Muscle layer of duodenum (tissue), 2 donors: Measurements from ENCODE around the gene TPT1.
A peak's percentile ranks its signal among the peaks of the same experiment; 100 is the strongest.
"Not testable (repeated sequence)": the region's sequence is repeated elsewhere in the genome, so short reads cannot be mapped to it uniquely, and the experiment has no call there.

Experiments used
- H3K27ac ChIP-seq: one replicate; pipeline ENCODE4 v1.7.0; 2013; ENCODE audit warnings: mild to moderate bottlenecking, low read length
- H3K27me3 ChIP-seq: one replicate; pipeline ENCODE4 v1.7.0; 2013; ENCODE audit warnings: low read depth, mild to moderate bottlenecking, control low read depth, low read length
- H3K36me3 ChIP-seq, 2 donors: one replicate each; pipeline ENCODE4 v1.7.0; 2013; ENCODE audit warnings: low read length in 2 of 2, control low read depth in 1 of 2, mild to moderate bottlenecking in 1 of 2; ENCODE audit not compliant: insufficient read depth in 2 of 2, control insufficient read depth in 1 of 2
- H3K4me1 ChIP-seq, 2 donors: one replicate each; pipeline ENCODE4 v1.7.0; 2013; ENCODE audit warnings: low read length in 2 of 2, mild to moderate bottlenecking in 2 of 2, control low read depth in 1 of 2, moderate library complexity in 1 of 2; ENCODE audit not compliant: insufficient read depth in 2 of 2, control insufficient read depth in 1 of 2
- H3K4me3 ChIP-seq, 2 donors: one replicate each; pipeline ENCODE4 v1.7.0; 2013; ENCODE audit warnings: low read length in 2 of 2, low read depth in 1 of 2, mild to moderate bottlenecking in 1 of 2
- H3K9me3 ChIP-seq, 2 donors: one replicate each; pipeline ENCODE4 v1.7.0; 2013; ENCODE audit warnings: low read length in 2 of 2, control low read depth in 1 of 2, mild to moderate bottlenecking in 1 of 2; ENCODE audit not compliant: control insufficient read depth in 1 of 2
- donor health status: healthy.

Gene TPT1

DNA sequence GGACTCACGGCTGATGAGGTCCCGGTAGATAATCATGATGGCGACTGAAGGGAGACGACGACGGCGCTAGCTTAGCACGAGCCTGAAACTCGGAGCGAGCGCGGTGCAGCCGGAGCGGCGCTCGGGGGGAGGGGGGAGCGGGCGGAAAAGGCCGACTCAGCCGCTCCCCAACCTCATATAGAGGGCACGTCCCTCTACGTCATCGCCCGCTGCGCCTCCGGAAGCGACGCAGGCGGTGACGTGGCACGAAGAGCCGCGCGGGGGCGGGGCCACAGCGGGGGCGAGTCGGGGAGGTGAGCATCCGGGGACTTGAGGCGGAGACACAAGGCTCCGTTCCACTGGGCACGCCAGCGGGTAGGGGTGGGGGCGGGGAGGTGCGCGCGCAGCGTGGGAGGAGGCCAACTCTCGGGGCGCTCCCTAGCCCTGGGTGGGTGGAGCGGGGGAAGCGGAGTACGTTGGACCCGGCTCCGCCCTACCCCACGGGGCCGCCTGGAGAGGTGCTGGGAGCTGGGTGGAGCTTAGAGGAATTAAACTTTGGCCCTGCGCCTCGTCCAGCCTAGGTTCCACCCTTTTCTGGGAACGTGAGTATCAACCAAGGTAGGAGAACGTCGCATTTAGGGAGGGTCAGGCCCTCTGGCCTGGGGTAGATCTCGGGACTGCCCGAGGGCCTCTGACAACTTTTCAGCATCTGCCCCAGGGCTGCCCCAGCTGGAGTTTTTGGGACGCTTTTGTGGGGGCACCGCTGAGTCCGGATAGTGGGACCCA lies at the start of gene TPT1:
TPT1 (minus strand) TSS at position 150 of the 765 bp plus-strand sequence; CDS start at position 36, 114 bp downstream.
- peak within 1 kb of the TSS; percentile 93 for H3K27ac ChIP-seq
- H3K36me3 ChIP-seq, result peaks cover 39 to 45% of the 10 kb centered on the region in 2 donors
- H3K9me3 ChIP-seq, result no peaks in the 10 kb centered on the region
- peak within 1 kb of the TSS; percentile 84 to 96 for H3K4me3 ChIP-seq
- peaks cover 22 to 46% of the 10 kb centered on the region in 2 donors for H3K4me1 ChIP-seq
- H3K27me3 ChIP-seq, result no peaks in the 10 kb centered on the region

DNA sequence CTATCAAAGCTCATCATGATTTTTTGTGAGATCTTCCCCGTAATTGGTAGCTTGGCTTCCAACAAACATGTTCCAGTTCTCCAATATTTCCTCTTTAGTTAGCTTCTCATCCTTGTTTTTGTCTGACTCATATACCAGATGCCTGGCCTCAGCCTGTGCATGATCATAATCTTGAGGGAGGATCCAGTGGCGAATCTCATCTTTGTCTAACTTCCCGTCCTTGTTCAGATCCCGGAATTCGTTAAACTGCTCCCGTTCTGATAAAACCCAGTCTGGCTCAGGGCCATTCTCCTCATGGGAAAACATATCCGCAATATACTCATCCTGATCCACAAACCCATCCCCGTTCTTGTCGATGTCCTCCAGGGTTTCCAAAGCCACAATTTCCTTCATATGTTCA lies 49.4 kb upstream of the TPT1 start:
- H3K36me3 ChIP-seq, H3K27me3 ChIP-seq, H3K27ac ChIP-seq, H3K4me3 ChIP-seq, H3K9me3 ChIP-seq, H3K4me1 ChIP-seq: not testable (repeated sequence)

DNA sequence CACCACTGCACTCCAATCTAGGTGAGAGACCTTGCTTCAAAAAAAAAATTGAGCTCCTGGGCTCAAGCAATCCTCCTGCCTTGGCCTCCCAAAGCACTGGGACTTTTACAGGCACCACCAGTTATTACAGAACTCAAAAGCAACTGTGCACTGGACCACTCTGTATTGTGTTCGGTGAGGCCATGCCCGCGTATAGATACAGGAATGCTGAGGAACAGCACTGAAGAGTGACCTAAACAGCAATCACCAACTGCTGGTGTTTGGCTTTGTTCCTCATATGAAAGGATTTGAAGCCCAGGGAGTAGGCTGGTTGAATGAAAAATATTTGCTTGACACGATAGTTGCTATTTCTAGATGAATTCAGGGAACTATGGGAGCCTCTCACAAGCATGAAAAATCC lies 47.7 kb upstream of the TPT1 start:
- Histone ChIP-seq H3K27me3 (no peaks in the 10 kb centered on the region), H3K4me1 (no peaks in the 10 kb centered on the region), H3K4me3 (no peak overlapping the region), H3K36me3 (peaks cover 9 to 10% of the 10 kb centered on the region in 2 donors), H3K9me3 (no peaks in the 10 kb centered on the region), H3K27ac (no peak overlapping the region)

DNA sequence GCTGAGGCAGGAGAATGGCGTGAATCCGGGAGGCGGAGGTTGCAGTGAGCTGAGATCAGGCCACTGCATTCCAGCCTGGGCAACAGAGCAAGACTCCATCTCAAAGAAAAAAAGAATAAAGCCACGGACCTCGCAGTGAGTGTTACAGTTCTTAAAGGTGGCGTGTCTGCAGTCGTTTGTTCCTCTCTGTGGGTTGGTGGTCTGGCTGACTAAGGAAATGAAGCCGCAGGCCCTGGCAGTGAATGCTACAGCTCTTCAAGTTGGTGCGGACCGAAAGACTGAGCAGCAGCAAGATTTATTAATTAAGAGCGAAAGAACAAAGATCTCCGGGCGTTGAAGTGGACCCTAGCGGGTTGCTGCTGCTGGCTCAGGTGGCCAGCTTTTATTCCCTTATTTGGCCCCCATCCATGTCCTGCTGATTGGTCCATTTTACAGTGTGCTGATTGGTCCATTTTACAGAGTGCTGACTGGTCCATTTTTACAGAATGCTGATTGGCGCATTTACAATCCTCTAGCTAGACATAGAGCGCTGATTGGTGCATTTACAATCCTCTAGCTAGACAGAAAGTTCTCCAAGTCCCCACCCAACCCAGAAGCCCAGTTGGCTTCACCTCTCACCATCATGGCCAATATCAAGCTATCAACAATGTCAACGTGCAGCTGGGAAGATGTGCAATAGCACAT lies 46.1 kb upstream of the TPT1 start:
- not testable (repeated sequence) for H3K27me3 ChIP-seq, H3K9me3 ChIP-seq, H3K27ac ChIP-seq, H3K4me3 ChIP-seq, H3K4me1 ChIP-seq
- peaks cover 9 to 10% of the 10 kb centered on the region in 2 donors for H3K36me3 ChIP-seq

DNA sequence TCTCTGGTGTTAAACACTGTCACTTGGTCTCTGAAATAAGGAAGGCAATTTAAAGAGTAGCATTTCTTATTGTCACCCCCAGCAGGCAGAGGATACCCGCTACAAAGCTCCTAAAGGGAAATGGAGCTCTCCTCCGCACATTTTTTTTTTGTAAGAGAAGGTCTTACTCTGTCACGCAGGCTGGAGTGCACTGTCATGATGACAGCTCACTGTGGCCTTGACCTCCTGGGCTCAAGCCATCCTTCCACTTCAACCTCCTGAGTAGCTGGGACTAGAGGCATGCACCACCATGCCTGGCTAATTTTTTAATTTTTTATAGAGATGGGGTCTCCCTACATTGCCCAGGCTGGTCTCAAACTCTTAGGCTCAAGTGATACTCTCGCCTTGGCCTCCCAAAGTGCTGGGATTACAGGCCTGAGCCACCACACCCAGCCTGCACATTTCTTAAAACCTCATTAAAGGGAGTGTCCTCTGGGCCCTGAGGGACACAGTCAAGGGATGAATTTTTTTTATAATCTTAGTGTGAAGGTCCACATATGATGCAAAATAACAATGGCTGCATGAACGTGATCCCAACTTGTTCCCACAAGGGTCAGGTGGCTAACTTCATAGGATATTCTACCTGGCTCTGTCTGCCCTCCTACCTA lies 45.0 kb upstream of the TPT1 start:
- H3K27me3 ChIP-seq, result no peaks in the 10 kb centered on the region
- no peak overlapping the region for H3K4me3 ChIP-seq
- H3K4me1 ChIP-seq, result no peaks in the 10 kb centered on the region
- H3K27ac ChIP-seq, result no peak overlapping the region
- peaks cover 9 to 10% of the 10 kb centered on the region in 2 donors for H3K36me3 ChIP-seq
- no peaks in the 10 kb centered on the region for H3K9me3 ChIP-seq

DNA sequence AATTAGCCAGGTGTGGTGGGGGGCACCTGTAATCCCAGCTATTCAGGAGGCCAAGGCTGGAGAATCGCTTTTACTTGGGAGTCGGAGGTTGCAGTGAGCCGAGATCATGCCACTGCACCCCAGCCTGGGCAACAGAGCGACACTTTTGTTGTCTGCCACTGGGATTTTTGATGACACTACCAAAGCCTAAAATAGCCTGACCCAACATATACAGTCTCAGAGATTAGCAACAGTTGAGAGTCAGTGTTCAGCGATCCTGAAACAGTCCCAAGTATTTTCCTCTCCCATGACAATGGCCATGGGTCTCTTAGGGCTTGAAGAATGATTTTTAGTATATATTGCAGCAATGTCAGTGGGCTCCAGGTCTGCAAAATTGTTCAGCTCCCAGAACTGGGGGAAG lies 44.3 kb upstream of the TPT1 start:
- Histone ChIP-seq H3K4me3 (no peak overlapping the region), H3K27me3 (no peaks in the 10 kb centered on the region), H3K36me3 (peaks cover 9 to 10% of the 10 kb centered on the region in 2 donors), H3K9me3 (no peaks in the 10 kb centered on the region), H3K4me1 (no peaks in the 10 kb centered on the region), H3K27ac (no peak overlapping the region)

DNA sequence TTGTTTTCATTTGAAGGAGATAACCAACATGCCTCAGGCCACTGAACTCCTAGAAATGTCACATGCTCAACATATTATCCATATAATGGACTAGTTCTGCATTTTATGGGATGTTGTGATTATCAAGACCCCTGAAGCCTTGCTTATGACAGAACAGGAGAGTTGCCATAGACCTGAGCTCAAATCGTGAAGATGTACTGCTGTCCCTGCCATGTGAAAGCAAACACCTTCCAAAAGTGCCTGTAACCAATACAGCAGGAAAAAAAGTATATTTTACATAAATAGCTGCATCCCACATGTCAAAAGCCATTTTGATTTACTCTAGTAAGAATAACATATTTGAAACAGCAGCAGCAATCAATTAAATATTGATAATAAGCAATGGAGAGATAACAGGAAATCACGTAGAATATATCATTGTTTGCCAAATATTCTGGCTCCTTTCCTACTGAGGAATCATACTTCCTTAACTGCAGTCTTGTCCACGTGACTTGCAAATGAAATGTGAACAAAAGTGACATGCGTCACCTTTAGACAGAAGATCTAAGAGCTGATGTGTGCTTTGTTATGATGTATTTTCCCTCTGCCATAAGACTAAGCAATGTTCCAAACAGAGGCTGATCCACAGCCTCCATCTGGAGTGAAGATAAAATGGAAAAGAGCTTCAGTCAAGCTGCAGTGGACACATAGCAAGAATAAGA lies 43.6 kb upstream of the TPT1 start:
- H3K9me3 ChIP-seq, result no peaks in the 10 kb centered on the region
- H3K36me3 ChIP-seq, result peaks cover 9 to 10% of the 10 kb centered on the region in 2 donors
- no peak overlapping the region for H3K27ac ChIP-seq

DNA sequence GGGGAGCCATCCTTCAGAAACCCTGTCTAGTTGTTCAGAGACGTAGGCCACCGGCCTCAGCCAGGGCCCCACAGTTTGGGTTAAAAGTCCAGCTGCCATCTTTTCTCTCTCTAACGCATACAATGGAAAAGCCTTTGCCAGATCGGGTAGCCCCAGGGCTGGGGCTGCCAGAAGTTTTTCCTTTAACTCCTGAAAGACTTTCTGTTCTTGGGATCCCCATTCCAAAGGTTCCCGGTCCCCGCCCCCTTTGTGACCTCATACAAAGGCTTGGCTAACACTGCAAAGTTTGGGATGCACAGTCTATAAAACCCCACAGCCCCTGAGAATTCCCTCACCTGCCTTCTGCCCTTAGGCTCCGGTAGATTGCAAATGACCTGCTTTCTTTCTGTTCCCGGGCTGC lies 41.8 kb upstream of the TPT1 start:
- not testable (repeated sequence) for H3K9me3 ChIP-seq, H3K27me3 ChIP-seq, H3K4me1 ChIP-seq, H3K27ac ChIP-seq, H3K4me3 ChIP-seq
- H3K36me3 ChIP-seq, result peaks cover 9 to 10% of the 10 kb centered on the region in 2 donors

More for the DNA sequence above, 43.6 kb upstream of the TPT1 start:
- Histone ChIP-seq H3K4me3 (no peak overlapping the region), H3K4me1 (no peaks in the 10 kb centered on the region), H3K27me3 (no peaks in the 10 kb centered on the region)

DNA sequence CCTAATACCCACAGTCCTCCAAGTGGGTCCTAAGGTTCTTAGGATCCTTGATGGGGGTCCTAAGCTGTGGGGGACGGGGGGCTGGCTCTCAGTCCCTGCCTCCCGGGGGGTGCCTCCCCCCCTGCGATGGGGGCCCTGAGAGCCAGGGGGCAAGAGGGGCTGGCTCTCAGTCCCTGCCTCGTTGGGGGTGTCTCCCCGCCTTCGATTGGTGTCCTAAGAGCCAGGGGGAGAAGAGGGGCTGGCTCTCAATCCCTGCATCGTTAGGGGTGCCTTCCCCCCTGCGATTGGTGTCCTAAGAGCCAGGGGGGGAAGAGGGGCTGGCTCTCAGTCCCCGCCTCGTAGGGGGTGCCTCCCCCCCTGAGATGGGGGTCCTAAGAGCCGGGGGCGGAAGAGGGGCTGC lies 40.2 kb upstream of the TPT1 start:
- Histone ChIP-seq H3K9me3 (no peaks in the 10 kb centered on the region), H3K27ac (no peak overlapping the region), H3K27me3 (no peaks in the 10 kb centered on the region), H3K36me3 (peaks cover 9 to 10% of the 10 kb centered on the region in 2 donors), H3K4me1 (no peaks in the 10 kb centered on the region), H3K4me3 (no peak overlapping the region)

DNA sequence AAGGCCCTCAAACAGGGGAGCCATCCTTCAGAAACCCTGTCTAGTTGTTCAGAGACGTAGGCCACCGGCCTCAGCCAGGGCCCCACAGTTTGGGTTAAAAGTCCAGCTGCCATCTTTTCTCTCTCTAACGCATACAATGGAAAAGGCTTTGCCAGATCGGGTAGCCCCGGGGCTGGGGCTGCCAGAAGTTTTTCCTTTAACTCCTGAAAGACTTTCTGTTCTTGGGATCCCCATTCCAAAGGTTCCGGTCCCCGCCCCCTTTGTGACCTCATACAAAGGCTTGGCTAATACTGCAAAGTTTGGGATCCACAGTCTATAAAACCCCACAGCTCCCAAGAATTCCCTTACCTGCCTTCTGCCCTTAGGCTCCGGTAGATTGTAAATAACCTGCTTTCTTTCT lies 39.7 kb upstream of the TPT1 start:
- peaks cover 9 to 10% of the 10 kb centered on the region in 2 donors for H3K36me3 ChIP-seq
- not testable (repeated sequence) for H3K27me3 ChIP-seq, H3K4me1 ChIP-seq, H3K9me3 ChIP-seq, H3K27ac ChIP-seq, H3K4me3 ChIP-seq

DNA sequence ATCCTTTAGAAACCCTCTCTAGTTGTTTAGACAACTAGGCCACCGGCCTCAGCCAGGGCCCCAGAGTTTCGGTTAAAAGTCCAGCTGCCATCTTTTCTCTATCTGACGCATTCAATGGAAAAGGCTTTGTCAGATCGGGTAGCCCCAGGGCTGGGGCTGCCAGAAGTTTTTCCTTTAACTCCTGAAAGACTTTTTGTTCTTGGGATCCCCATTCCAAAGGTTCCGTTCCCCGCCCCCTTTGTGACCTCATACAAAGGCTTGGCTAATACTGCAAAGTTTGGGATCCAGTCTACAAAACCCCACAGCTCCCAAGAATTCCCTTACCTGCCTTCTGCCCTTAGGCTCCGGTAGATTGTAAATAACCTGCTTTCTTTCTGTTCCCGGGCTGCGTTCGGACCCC lies 38.5 kb upstream of the TPT1 start:
- H3K27ac ChIP-seq, result not testable (repeated sequence)

More for the DNA sequence above, 38.5 kb upstream of the TPT1 start:
- H3K36me3 ChIP-seq, H3K9me3 ChIP-seq, H3K4me3 ChIP-seq, H3K4me1 ChIP-seq, H3K27me3 ChIP-seq: not testable (repeated sequence)
